Sigmoid colon (tissue), 7 donors: ENCODE results near the gene SLF1. TPM values are rescaled to one million over a fixed set of nuclear protein-coding genes. Genes with fewer than 3 reads are reported as not detected.

Experiments
- DNase-seq: peaks from one replicate; pipeline ENCODE4 v3.0.0-alpha.2; 2019
- H3K27ac ChIP-seq, 4 donors: fragments of 200-600 bp; sonication (generic); one replicate each; pipeline ENCODE4 v1.5.1; 2016 to 2019; ENCODE audit warnings: mild to moderate bottlenecking in 1 of 4
- H3K27me3 ChIP-seq, 3 donors: fragments of 200-600 bp; sonication (generic); one replicate each; pipeline ENCODE4 v1.5.1; 2019; ENCODE audit warnings: mild to moderate bottlenecking in 1 of 3
- H3K36me3 ChIP-seq, 4 donors: fragments of 200-600 bp; sonication (generic); one replicate each; pipeline ENCODE4 v1.5.1; 2016 to 2019
- H3K4me1 ChIP-seq, 4 donors: fragments of 200-600 bp; sonication (generic); one replicate each; pipeline ENCODE4 v1.5.1; 2017 to 2019
- H3K4me3 ChIP-seq, 4 donors: fragments of 200-600 bp; sonication (generic); one replicate each; pipeline ENCODE4 v1.5.1; 2017 to 2019; ENCODE audit warnings: mild to moderate bottlenecking in 2 of 4, moderate library complexity in 1 of 4
- H3K9me3 ChIP-seq, 4 donors: fragments of 200-600 bp in 3 of 4; sonication (generic) in 3 of 4; one replicate each; pipeline versions ENCODE4 v1.5.1 to v1.6.1; 2013 to 2019
- CTCF ChIP-seq, 4 experiments: fragments of 450-650 bp in 3 of 4; fragments of 200-600 bp in 1 of 4; IDR thresholded peaks; one replicate each; pipeline ENCODE4 v1.5.1; 2016 to 2019; ENCODE audit warnings: antibody characterized with exemption in 4 of 4, mild to moderate bottlenecking in 3 of 4, moderate library complexity in 2 of 4
- EP300 ChIP-seq, 4 donors: sonication (generic); formaldehyde crosslinking; IDR thresholded peaks; one replicate each; pipeline ENCODE4 v1.6.1; 2017; ENCODE audit warnings: antibody characterized with exemption in 4 of 4
- POLR2A ChIP-seq, 2 donors: fragments of 450-650 bp; IDR thresholded peaks; one replicate each; pipeline ENCODE4 v1.6.1; 2016; ENCODE audit warnings: antibody characterized with exemption in 2 of 2, mild to moderate bottlenecking in 2 of 2, moderate library complexity in 2 of 2
- POLR2AphosphoS5 ChIP-seq, 4 donors: sonication (generic); formaldehyde crosslinking; IDR thresholded peaks; one replicate each; pipeline ENCODE4 v1.6.1; 2017; ENCODE audit warnings: antibody characterized with exemption in 4 of 4
- WGBS, 2 donors: extraction: QIAGEN DNeasy Blood & Tissue Kit; methylation state at CpG; one replicate each; pipeline ENCODE4 v1.1.7; 2013; 5-methylcytosine and 5-hydroxymethylcytosine counted together
- intact Hi-C: fragments of 100-400 bp; cut with DNase I; formaldehyde crosslinking; loops from one replicate; pipeline ENCODE4 v1.15.1; 2023
- polyA plus RNA-seq, 3 donors: library from polyadenylated mRNA; stranded (reverse); fragments of 200-250 nt; gene quantifications; one replicate each; pipeline ENCODE4 v1.2.3, GENCODE V29; 2013
- total RNA-seq, 4 donors: library from RNA; depleted of rRNA; stranded (reverse); fragments of >200 nt; gene quantifications; one replicate each; pipeline ENCODE4 v1.1.0, GENCODE V29; 2016
- donor health status: healthy with polysubstance abuse.
- donor health status: Bipolar disorder and iron deficiency.
- donor health status: healthy.

The SLF1 gene
- total and polyA plus RNA-seq, 7 donors: 1.2 to 8.6 (median 3.1) TPM

GRCh38 chr5:94627191-94627590, 8.7 kb downstream of the SLF1 start:
- intact Hi-C loops: no loop called here

GRCh38 chr5:94632024-94632423, 13.6 kb downstream of the SLF1 start:
- no peak for DNase-seq
- Histone ChIP-seq H3K36me3 (peaks cover 0 to 27% (median 3%) of the 10 kb centered on the region in 4 donors), H3K4me1 (no peaks in the 10 kb centered on the region), H3K9me3 (no peaks in the 10 kb centered on the region), H3K27ac (no peak overlapping the region), H3K27me3 (no peaks in the 10 kb centered on the region), H3K4me3 (no peak overlapping the region)
- 69 to 86% methylated on average over 2 of the region's 2 CpGs for WGBS, 2 donors
- intact Hi-C loops: no loop called here
- TF ChIP-seq EP300 (IDR thresholded peaks at IDR 0.05) (no peak), POLR2A (IDR thresholded peaks at IDR 0.05) (no peak), CTCF (IDR thresholded peaks at IDR 0.05) (no peak), POLR2AphosphoS5 (IDR thresholded peaks at IDR 0.05) (no peak)

More at GRCh38 chr5:94627191-94627590, 8.7 kb downstream of the SLF1 start:
- Histone ChIP-seq H3K4me1 (no peaks in the 10 kb centered on the region), H3K27ac (no peak overlapping the region), H3K4me3 (no peak overlapping the region), H3K9me3 (no peaks in the 10 kb centered on the region), H3K27me3 (no peaks in the 10 kb centered on the region), H3K36me3 (peaks cover 0 to 27% (median 3%) of the 10 kb centered on the region in 4 donors)
- DNase-seq: no peak
- 85 to 93% methylated on average over 1 of the region's 1 CpG for WGBS, 2 donors
- no peak for TF ChIP-seq CTCF (IDR thresholded peaks at IDR 0.05)
- no peak for TF ChIP-seq POLR2AphosphoS5 (IDR thresholded peaks at IDR 0.05)
- no peak for TF ChIP-seq POLR2A (IDR thresholded peaks at IDR 0.05)
- no peak for TF ChIP-seq EP300 (IDR thresholded peaks at IDR 0.05)

GRCh38 chr5:94640176-94640575, 21.7 kb downstream of the SLF1 start:
- H3K36me3 ChIP-seq: peaks cover 0 to 11% (median 0%) of the 10 kb centered on the region in 4 donors
- DNase-seq: no peak

GRCh38 chr5:94645053-94645452, 26.6 kb downstream of the SLF1 start:
- 93 to 96% methylated on average over 3 of the region's 3 CpGs for WGBS, 2 donors
- Histone ChIP-seq H3K4me3 (no peak overlapping the region), H3K27me3 (no peaks in the 10 kb centered on the region), H3K27ac (no peak overlapping the region), H3K9me3 (peaks cover 0 to 2% (median 0%) of the 10 kb centered on the region in 4 donors), H3K4me1 (no peaks in the 10 kb centered on the region), H3K36me3 (peaks cover 0 to 11% (median 0%) of the 10 kb centered on the region in 4 donors)
- intact Hi-C loops: no loop called here
- no peak for DNase-seq
- TF ChIP-seq CTCF (IDR thresholded peaks at IDR 0.05) (no peak), POLR2A (IDR thresholded peaks at IDR 0.05) (no peak), POLR2AphosphoS5 (IDR thresholded peaks at IDR 0.05) (no peak), EP300 (IDR thresholded peaks at IDR 0.05) (no peak)

More at GRCh38 chr5:94640176-94640575, 21.7 kb downstream of the SLF1 start:
- intact Hi-C loops: no loop called here
- H3K27ac ChIP-seq: no peak overlapping the region
- H3K27me3 ChIP-seq: no peaks in the 10 kb centered on the region
- no peaks in the 10 kb centered on the region for H3K4me1 ChIP-seq
- H3K9me3 ChIP-seq: peaks cover 0 to 5% (median 1%) of the 10 kb centered on the region in 4 donors
- no peak overlapping the region for H3K4me3 ChIP-seq
- WGBS, 2 donors: 97 to 98% methylated on average over 3 of the region's 3 CpGs
- TF ChIP-seq POLR2A (IDR thresholded peaks at IDR 0.05) (no peak), EP300 (IDR thresholded peaks at IDR 0.05) (no peak), CTCF (IDR thresholded peaks at IDR 0.05) (no peak), POLR2AphosphoS5 (IDR thresholded peaks at IDR 0.05) (no peak)

- Histone ChIP-seq H3K9me3 (no peaks in the 10 kb centered on the region), H3K36me3 (peaks cover 0 to 11% (median 0%) of the 10 kb centered on the region in 4 donors), H3K4me1 (no peaks in the 10 kb centered on the region), H3K27ac (no peak overlapping the region), H3K4me3 (no peak overlapping the region), H3K27me3 (no peaks in the 10 kb centered on the region)
- TF ChIP-seq EP300 (IDR thresholded peaks at IDR 0.05) (no peak), POLR2A (IDR thresholded peaks at IDR 0.05) (no peak), POLR2AphosphoS5 (IDR thresholded peaks at IDR 0.05) (no peak), CTCF (IDR thresholded peaks at IDR 0.05) (no peak)
- intact Hi-C loops: no loop called here
- DNase-seq: no peak
These were observed 28.3 kb downstream of the SLF1 start for GRCh38 chr5:94646758-94647157.
